Glutamatergic neuron (in vitro differentiated cells): ENCODE data around the gene CLEC16A. TPM values are rescaled to one million over a fixed set of nuclear protein-coding genes. Genes with fewer than 3 reads are reported as not detected.

ENCODE experiments used
- DNase-seq: peaks from one replicate; pipeline ENCODE4 v3.0.0; 2022
- H3K27ac Mint-ChIP-seq: one replicate; pipeline ENCODE4 v1.8.0; 2020; ENCODE audit warnings: mild to moderate bottlenecking, mixed read lengths, inconsistent platforms; ENCODE audit not compliant: unreplicated experiment
- H3K27me3 Mint-ChIP-seq: one replicate; pipeline ENCODE4 v1.8.0; 2020; ENCODE audit warnings: mild to moderate bottlenecking, moderate library complexity, mixed read lengths, inconsistent platforms; ENCODE audit not compliant: unreplicated experiment
- H3K36me3 Mint-ChIP-seq: one replicate; pipeline ENCODE4 v1.8.0; 2020; ENCODE audit warnings: mild to moderate bottlenecking, mixed read lengths, inconsistent platforms; ENCODE audit not compliant: unreplicated experiment
- H3K4me1 Mint-ChIP-seq: one replicate; pipeline ENCODE4 v1.8.0; 2020; ENCODE audit warnings: mild to moderate bottlenecking, low read depth, mixed read lengths, inconsistent platforms; ENCODE audit not compliant: unreplicated experiment
- H3K4me3 Mint-ChIP-seq: one replicate; pipeline ENCODE4 v1.8.0; 2020; ENCODE audit warnings: mild to moderate bottlenecking, mixed read lengths, inconsistent platforms; ENCODE audit not compliant: unreplicated experiment
- H3K9me3 Mint-ChIP-seq: one replicate; pipeline ENCODE4 v1.8.0; 2020; ENCODE audit warnings: mild to moderate bottlenecking, moderate library complexity, mixed read lengths, inconsistent platforms; ENCODE audit not compliant: unreplicated experiment
- total RNA-seq: library from RNA; stranded (reverse); fragmentation: NEBNext Ultra II Directional; extraction: Animal tissue kit (Norgen Biotek cat#: 25700); gene quantifications from one replicate; pipeline ENCODE4 v1.2.1, GENCODE V29; 2021; ENCODE audit not compliant: unreplicated experiment
- TF ChIP-seq, protein P1 (sequence below): fragments of 200-600 bp; sonication (generic); IDR thresholded peaks from one replicate; pipeline ENCODE4 v1.5.0; 2021; ENCODE audit not compliant: partially characterized antibody, unreplicated experiment

Gene CLEC16A
- total RNA-seq, 1 donor from 2014 or later: 43.0 TPM

DNA sequence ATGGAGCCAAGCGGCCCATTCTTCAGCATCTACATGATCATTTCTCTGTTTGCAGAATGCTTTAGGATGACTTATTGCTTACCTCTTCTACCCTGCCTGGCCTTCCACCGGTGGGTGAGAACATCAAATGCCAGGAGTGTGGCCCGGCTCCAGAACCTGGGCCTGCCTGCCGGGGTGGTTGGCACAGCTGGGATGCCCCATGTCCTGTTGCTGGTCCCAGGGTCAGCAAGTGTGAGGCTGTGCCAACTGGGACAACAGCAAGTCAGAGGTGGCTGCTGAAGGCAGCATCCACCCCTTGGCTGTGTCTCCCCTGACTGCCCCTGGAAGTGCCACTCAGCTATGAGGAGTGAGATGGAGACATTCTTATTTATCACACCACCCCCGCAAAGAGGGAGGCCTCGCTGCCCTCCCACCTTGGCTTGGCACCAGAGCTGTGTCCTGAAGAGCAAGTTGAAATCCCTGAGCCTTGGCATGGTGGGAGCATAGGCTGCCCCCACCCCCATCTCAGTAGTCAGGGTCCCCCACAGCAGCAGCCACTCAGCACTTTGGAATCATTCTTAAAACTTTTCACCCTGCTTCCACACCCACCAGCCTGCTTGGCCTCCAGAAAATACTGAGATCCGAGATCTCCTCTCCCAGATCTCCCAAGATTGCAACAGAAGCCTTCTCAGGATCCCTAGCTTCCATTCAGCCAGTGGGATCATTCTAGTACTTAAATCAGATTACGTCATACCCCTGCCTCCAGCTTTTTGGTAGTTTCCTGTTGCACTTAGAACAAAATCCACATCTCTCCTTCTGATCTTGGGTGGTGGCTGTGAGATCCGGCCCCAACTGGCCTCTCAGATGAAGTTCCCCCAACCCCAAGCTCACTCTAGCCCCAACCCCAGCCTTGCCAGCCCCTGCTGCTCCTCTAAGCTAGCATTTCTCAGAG lies 184.1 kb downstream of the CLEC16A start:
- DNase-seq: no peak
- TF ChIP-seq, protein P1, sequence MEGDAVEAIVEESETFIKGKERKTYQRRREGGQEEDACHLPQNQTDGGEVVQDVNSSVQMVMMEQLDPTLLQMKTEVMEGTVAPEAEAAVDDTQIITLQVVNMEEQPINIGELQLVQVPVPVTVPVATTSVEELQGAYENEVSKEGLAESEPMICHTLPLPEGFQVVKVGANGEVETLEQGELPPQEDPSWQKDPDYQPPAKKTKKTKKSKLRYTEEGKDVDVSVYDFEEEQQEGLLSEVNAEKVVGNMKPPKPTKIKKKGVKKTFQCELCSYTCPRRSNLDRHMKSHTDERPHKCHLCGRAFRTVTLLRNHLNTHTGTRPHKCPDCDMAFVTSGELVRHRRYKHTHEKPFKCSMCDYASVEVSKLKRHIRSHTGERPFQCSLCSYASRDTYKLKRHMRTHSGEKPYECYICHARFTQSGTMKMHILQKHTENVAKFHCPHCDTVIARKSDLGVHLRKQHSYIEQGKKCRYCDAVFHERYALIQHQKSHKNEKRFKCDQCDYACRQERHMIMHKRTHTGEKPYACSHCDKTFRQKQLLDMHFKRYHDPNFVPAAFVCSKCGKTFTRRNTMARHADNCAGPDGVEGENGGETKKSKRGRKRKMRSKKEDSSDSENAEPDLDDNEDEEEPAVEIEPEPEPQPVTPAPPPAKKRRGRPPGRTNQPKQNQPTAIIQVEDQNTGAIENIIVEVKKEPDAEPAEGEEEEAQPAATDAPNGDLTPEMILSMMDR: no peak
- H3K4me1 Mint-ChIP-seq: peaks cover 6% of the 10 kb centered on the region
- H3K27me3 Mint-ChIP-seq: peaks cover 2% of the 10 kb centered on the region
- no peak overlapping the region for H3K4me3 Mint-ChIP-seq
- peaks cover 3% of the 10 kb centered on the region for H3K9me3 Mint-ChIP-seq
- H3K27ac Mint-ChIP-seq: no peak overlapping the region
- peaks cover 6% of the 10 kb centered on the region for H3K36me3 Mint-ChIP-seq

GRCh38 chr16:11129378-11129781 lies 185.0 kb downstream of the CLEC16A start:
- peaks cover 2% of the 10 kb centered on the region for H3K27me3 Mint-ChIP-seq

DNA sequence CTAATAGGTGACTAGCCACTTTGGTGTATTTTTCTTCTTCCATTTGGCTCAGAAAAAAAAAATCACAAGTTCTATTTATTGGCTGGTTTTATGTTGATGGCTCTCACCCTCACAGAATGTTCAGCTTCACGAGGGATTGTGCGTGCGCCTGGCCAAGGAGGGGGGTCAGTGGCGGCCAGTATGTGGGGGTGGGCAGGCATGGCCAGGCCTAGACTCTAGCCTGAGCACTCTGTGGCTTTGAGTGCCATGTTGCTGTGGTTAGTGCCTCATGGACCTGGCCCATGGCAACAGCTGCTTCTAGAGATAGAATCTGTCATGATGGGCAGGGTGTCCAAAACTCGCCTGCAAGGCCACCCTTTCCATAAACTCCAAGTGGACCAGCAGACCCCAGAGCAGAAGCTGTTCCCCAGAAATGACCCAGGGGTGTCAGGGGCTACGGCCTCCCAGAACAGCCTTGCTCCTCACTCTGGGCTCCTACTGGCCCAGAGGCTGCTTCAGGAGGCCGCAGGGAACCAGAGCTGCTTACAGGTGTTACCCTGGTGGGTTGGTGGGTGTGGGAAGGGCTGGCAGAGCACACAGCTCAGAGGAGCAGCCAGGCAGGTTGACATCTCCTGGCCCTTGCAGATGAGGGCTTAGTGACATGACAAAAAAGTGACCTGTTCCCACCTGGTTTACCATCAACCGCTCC lies 186.8 kb downstream of the CLEC16A start:
- Mint-ChIP-seq H3K4me1 (peaks cover 21% of the 10 kb centered on the region), H3K4me3 (no peak overlapping the region), H3K36me3 (no peaks in the 10 kb centered on the region), H3K9me3 (peaks cover 3% of the 10 kb centered on the region), H3K27ac (no peak overlapping the region), H3K27me3 (peaks cover 2% of the 10 kb centered on the region)
- TF ChIP-seq, protein P1: no peak
- no peak for DNase-seq

More at GRCh38 chr16:11129378-11129781, 185.0 kb downstream of the CLEC16A start:
- H3K9me3 Mint-ChIP-seq: peaks cover 3% of the 10 kb centered on the region
- H3K36me3 Mint-ChIP-seq: no peaks in the 10 kb centered on the region
- no peak overlapping the region for H3K4me3 Mint-ChIP-seq
- H3K4me1 Mint-ChIP-seq: peaks cover 11% of the 10 kb centered on the region
- TF ChIP-seq, protein P1: no peak
- DNase-seq: no peak
- H3K27ac Mint-ChIP-seq: no peak overlapping the region

GRCh38 chr16:11131706-11132105 lies 187.3 kb downstream of the CLEC16A start:
- no peaks in the 10 kb centered on the region for H3K36me3 Mint-ChIP-seq
- H3K4me3 Mint-ChIP-seq: no peak overlapping the region
- no peak overlapping the region for H3K27ac Mint-ChIP-seq
- H3K9me3 Mint-ChIP-seq: no peaks in the 10 kb centered on the region
- TF ChIP-seq, protein P1: no peak
- H3K27me3 Mint-ChIP-seq: peaks cover 2% of the 10 kb centered on the region
- DNase-seq: no peak
- H3K4me1 Mint-ChIP-seq: peaks cover 23% of the 10 kb centered on the region
